Measurements from ENCODE around the gene NRXN3.
A peak's percentile ranks its signal among the peaks of the same experiment; 100 is the strongest.

NRXN3 gene

GRCh38 chr14:78848234-78848820 is 678.2 kb downstream of the NRXN3 start:
- DNase-seq = peak; percentile 17 to 23

- no peak for DNase-seq
Observed at GRCh38 chr14:78849952-78850351, 679.8 kb downstream of the NRXN3 start.

- no peak for DNase-seq
Observed at GRCh38 chr14:78851189-78851588, 681.0 kb downstream of the NRXN3 start.

- no peak for DNase-seq
Observed at GRCh38 chr14:78852040-78852439, 681.9 kb downstream of the NRXN3 start.

GRCh38 chr14:78857974-78858373 is 687.8 kb downstream of the NRXN3 start:
- DNase-seq = no peak

GRCh38 chr14:78863143-78863542 is 693.0 kb downstream of the NRXN3 start:
- DNase-seq = peak; percentile 3 to 13

GRCh38 chr14:78872837-78873236 is 702.7 kb downstream of the NRXN3 start:
- no peak for DNase-seq

GRCh38 chr14:78873581-78873980 is 703.4 kb downstream of the NRXN3 start:
- DNase-seq = no peak

- DNase-seq = no peak
Observed at GRCh38 chr14:78875049-78875448, 704.9 kb downstream of the NRXN3 start.

- no peak for DNase-seq
Observed at GRCh38 chr14:78885884-78886283, 715.7 kb downstream of the NRXN3 start.

GRCh38 chr14:78897443-78897842 is 727.3 kb downstream of the NRXN3 start:
- DNase-seq = no peak

GRCh38 chr14:78902010-78902623 is 731.9 kb downstream of the NRXN3 start:
- DNase-seq = peak; percentile 5 to 11

GRCh38 chr14:78904094-78904493 is 733.9 kb downstream of the NRXN3 start:
- no peak for DNase-seq

- DNase-seq = no peak
Observed at GRCh38 chr14:78917462-78917861, 747.3 kb downstream of the NRXN3 start.

GRCh38 chr14:78921856-78922255 is 751.7 kb downstream of the NRXN3 start:
- DNase-seq = no peak

- DNase-seq = no peak
Observed at GRCh38 chr14:78927261-78927660, 757.1 kb downstream of the NRXN3 start.

- no peak for DNase-seq
Observed at GRCh38 chr14:78933166-78933565, 763.0 kb downstream of the NRXN3 start.

- no peak for DNase-seq
Observed at GRCh38 chr14:78933948-78934524, 763.9 kb downstream of the NRXN3 start.

GRCh38 chr14:78946949-78947348 is 776.8 kb downstream of the NRXN3 start:
- no peak for DNase-seq

GRCh38 chr14:78947681-78948080 is 777.5 kb downstream of the NRXN3 start:
- DNase-seq = no peak

- no peak for DNase-seq
Observed at GRCh38 chr14:78950649-78951048, 780.5 kb downstream of the NRXN3 start.

- no peak for DNase-seq
Observed at GRCh38 chr14:78951602-78952001, 781.4 kb downstream of the NRXN3 start.

- DNase-seq = peak; percentile 47 to 56
Observed at GRCh38 chr14:78959674-78960264, 789.6 kb downstream of the NRXN3 start.

GRCh38 chr14:78967111-78967809 is 797.1 kb downstream of the NRXN3 start:
- no peak for DNase-seq

Data from activated CD4-positive, alpha-beta T cell treated with anti-CD3 and anti-CD28 coated beads, Interleukin-2, amount 50 U/mL, for 48 hours (primary cell).